ENCODE results near the gene PRKD2.

- TF ChIP-seq POLR2AphosphoS5 (IDR thresholded peaks at IDR 0.05; ENCODE audit: low read depth, low read length) (no peak), TAF1 (IDR thresholded peaks at IDR 0.05; ENCODE audit: borderline replicate concordance, insufficient read depth, low read length) (no peak)
- TF ChIP-seq, protein P1, sequence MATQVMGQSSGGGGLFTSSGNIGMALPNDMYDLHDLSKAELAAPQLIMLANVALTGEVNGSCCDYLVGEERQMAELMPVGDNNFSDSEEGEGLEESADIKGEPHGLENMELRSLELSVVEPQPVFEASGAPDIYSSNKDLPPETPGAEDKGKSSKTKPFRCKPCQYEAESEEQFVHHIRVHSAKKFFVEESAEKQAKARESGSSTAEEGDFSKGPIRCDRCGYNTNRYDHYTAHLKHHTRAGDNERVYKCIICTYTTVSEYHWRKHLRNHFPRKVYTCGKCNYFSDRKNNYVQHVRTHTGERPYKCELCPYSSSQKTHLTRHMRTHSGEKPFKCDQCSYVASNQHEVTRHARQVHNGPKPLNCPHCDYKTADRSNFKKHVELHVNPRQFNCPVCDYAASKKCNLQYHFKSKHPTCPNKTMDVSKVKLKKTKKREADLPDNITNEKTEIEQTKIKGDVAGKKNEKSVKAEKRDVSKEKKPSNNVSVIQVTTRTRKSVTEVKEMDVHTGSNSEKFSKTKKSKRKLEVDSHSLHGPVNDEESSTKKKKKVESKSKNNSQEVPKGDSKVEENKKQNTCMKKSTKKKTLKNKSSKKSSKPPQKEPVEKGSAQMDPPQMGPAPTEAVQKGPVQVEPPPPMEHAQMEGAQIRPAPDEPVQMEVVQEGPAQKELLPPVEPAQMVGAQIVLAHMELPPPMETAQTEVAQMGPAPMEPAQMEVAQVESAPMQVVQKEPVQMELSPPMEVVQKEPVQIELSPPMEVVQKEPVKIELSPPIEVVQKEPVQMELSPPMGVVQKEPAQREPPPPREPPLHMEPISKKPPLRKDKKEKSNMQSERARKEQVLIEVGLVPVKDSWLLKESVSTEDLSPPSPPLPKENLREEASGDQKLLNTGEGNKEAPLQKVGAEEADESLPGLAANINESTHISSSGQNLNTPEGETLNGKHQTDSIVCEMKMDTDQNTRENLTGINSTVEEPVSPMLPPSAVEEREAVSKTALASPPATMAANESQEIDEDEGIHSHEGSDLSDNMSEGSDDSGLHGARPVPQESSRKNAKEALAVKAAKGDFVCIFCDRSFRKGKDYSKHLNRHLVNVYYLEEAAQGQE (IDR thresholded peaks at IDR 0.05; ENCODE audit: insufficient read depth in 1 of 2, low read depth in 2 of 2, low read length in 2 of 2), result no peak
These were observed 27.6 kb downstream of the PRKD2 start for GRCh38 chr19:46689358-46689757.

Measured in PFSK-1 (cell line).